ENCODE data around the gene KAT7.
"Not testable (repeated sequence)": the region's sequence is repeated elsewhere in the genome, so short reads cannot be mapped to it uniquely, and the experiment has no call there.

KAT7 gene

GRCh38 chr17:49788478-49789242 lies at the start of gene KAT7:
TSS of gene KAT7 (plus strand) at chr17:49788681. CDS start at chr17:49788835, 154 bp downstream.
- peak; percentile 92 to 97 (median 96) for DNase-seq (ENCODE audit: low read depth in 3 of 3)

- peak; percentile 41 to 84 (median 67) for DNase-seq (ENCODE audit: low read depth in 3 of 3)
Observed at GRCh38 chr17:49739641-49740271, 48.7 kb upstream of the KAT7 start.

GRCh38 chr17:49741009-49741691 lies 47.3 kb upstream of the KAT7 start:
- DNase-seq (ENCODE audit: low read depth in 3 of 3): no peak

- DNase-seq (ENCODE audit: low read depth in 3 of 3): no peak
Observed at GRCh38 chr17:49741692-49742076, 46.8 kb upstream of the KAT7 start.

- DNase-seq (ENCODE audit: low read depth in 3 of 3): no peak
Observed at GRCh38 chr17:49742166-49742638, 46.3 kb upstream of the KAT7 start.

GRCh38 chr17:49745175-49746139 lies 43.0 kb upstream of the KAT7 start:
- DNase-seq (ENCODE audit: low read depth in 3 of 3): no peak

- DNase-seq (ENCODE audit: low read depth in 3 of 3): no peak
Observed at GRCh38 chr17:49746791-49747490, 41.5 kb upstream of the KAT7 start.

- no peak for DNase-seq (ENCODE audit: low read depth in 3 of 3)
Observed at GRCh38 chr17:49747632-49748031, 40.8 kb upstream of the KAT7 start.

GRCh38 chr17:49748223-49748622 lies 40.3 kb upstream of the KAT7 start:
- no peak for DNase-seq (ENCODE audit: low read depth in 3 of 3)

GRCh38 chr17:49748791-49749190 lies 39.7 kb upstream of the KAT7 start:
- DNase-seq (ENCODE audit: low read depth in 3 of 3): peak in 1 of 3 experiments; percentile 15

GRCh38 chr17:49749730-49750129 lies 38.8 kb upstream of the KAT7 start:
- no peak for DNase-seq (ENCODE audit: low read depth in 3 of 3)

GRCh38 chr17:49752508-49752907 lies 36.0 kb upstream of the KAT7 start:
- no peak for DNase-seq (ENCODE audit: low read depth in 3 of 3)

GRCh38 chr17:49753959-49754391 lies 34.5 kb upstream of the KAT7 start:
- DNase-seq (ENCODE audit: low read depth in 3 of 3): no peak

- no peak for DNase-seq (ENCODE audit: low read depth in 3 of 3)
Observed at GRCh38 chr17:49755663-49756283, 32.7 kb upstream of the KAT7 start.

- no peak for DNase-seq (ENCODE audit: low read depth in 3 of 3)
Observed at GRCh38 chr17:49756323-49757150, 31.9 kb upstream of the KAT7 start.

- DNase-seq (ENCODE audit: low read depth in 3 of 3): no peak
Observed at GRCh38 chr17:49757151-49757777, 31.2 kb upstream of the KAT7 start.

- DNase-seq (ENCODE audit: low read depth in 3 of 3): not testable (repeated sequence)
Observed at GRCh38 chr17:49758464-49759010, 29.9 kb upstream of the KAT7 start.

GRCh38 chr17:49759203-49759602 lies 29.3 kb upstream of the KAT7 start:
- no peak for DNase-seq (ENCODE audit: low read depth in 3 of 3)

GRCh38 chr17:49760296-49760695 lies 28.2 kb upstream of the KAT7 start:
- no peak for DNase-seq (ENCODE audit: low read depth in 3 of 3)
